Smooth muscle cell (in vitro differentiated cells): Measurements from ENCODE around the gene CMTM4. TPM values are rescaled to one million over a fixed set of nuclear protein-coding genes. Genes with fewer than 3 reads are reported as not detected.
"Not testable (repeated sequence)": the region's sequence is repeated elsewhere in the genome, so short reads cannot be mapped to it uniquely, and the experiment has no call there.

Experiments used
- DNase-seq: peaks from one replicate; lab custom pipeline; 2025; ENCODE audit not compliant: unreplicated experiment; lab: John Stamatoyannopoulos, UW
- H2AFZ ChIP-seq: fragments of 200-600 bp; sonication (generic); 2 replicates; pipeline ENCODE4 v1.6.0; 2016; ENCODE audit warnings: antibody characterized with exemption, low read depth, mild to moderate bottlenecking
- H3F3A ChIP-seq: fragments of 200-600 bp; sonication (generic); 2 replicates; pipeline ENCODE4 v1.6.0; 2017; ENCODE audit warnings: antibody characterized with exemption, low read depth
- H3K27ac ChIP-seq: fragments of 200-600 bp; sonication (generic); 2 replicates; pipeline ENCODE4 v1.5.1; 2016; ENCODE audit warnings: low read depth, mild to moderate bottlenecking
- H3K27me3 ChIP-seq: fragments of 200-600 bp; sonication (generic); 2 replicates; pipeline ENCODE4 v1.6.1; 2016; ENCODE audit warnings: low read depth, mild to moderate bottlenecking
- H3K36me3 ChIP-seq: fragments of 200-600 bp; sonication (generic); 2 replicates; pipeline ENCODE4 v1.5.1; 2016; ENCODE audit warnings: low read depth
- H3K4me1 ChIP-seq: fragments of 200-600 bp; sonication (generic); 2 replicates; pipeline ENCODE4 v1.5.1; 2016; ENCODE audit warnings: low read depth
- H3K4me2 ChIP-seq: fragments of 200-600 bp; sonication (generic); 2 replicates; pipeline ENCODE4 v1.6.0; 2016; ENCODE audit warnings: mild to moderate bottlenecking
- H3K4me3 ChIP-seq: fragments of 200-600 bp; sonication (generic); 2 replicates; pipeline ENCODE4 v1.5.1; 2016; ENCODE audit warnings: mild to moderate bottlenecking
- H3K79me2 ChIP-seq: fragments of 200-600 bp; sonication (generic); 2 replicates; pipeline ENCODE4 v1.6.0; 2016; ENCODE audit warnings: low read depth, mild to moderate bottlenecking
- H3K9ac ChIP-seq: fragments of 200-600 bp; sonication (generic); 2 replicates; pipeline ENCODE4 v1.6.0; 2016; ENCODE audit warnings: low read depth
- H3K9me3 ChIP-seq: fragments of 200-600 bp; sonication (generic); replicated peaks from 2 replicates; pipeline ENCODE4 v1.5.1; 2016; ENCODE audit warnings: low read depth
- H4K20me1 ChIP-seq: fragments of 200-600 bp; sonication (generic); 2 replicates; pipeline ENCODE4 v1.6.0; 2016; ENCODE audit warnings: low read depth
- WGBS: methylation state at CpG from one replicate; pipeline ENCODE4 v1.1.7; 2016; ENCODE audit warnings: low lambda C conversion rate; 5-methylcytosine and 5-hydroxymethylcytosine counted together
- polyA plus RNA-seq: library from polyadenylated mRNA; unstranded; fragments of >200 nt; fragmentation: Nextera tagmentation; extraction: Ambion mirVana; gene quantifications from 2 replicates; pipeline ENCODE4 v1.2.1, GENCODE V29; 2016
- total RNA-seq: library from RNA; depleted of rRNA; stranded (reverse); fragments of >200 nt; gene quantifications from 2 replicates; pipeline ENCODE4 v1.2.3, GENCODE V29; 2014
- TF ChIP-seq, protein P1 (sequence below): fragments of 200-600 bp; sonication (generic); IDR thresholded peaks from 2 replicates; pipeline ENCODE4 v1.5.1; 2017; ENCODE audit warnings: borderline replicate concordance, mild to moderate bottlenecking, antibody characterized with exemption; ENCODE audit not compliant: insufficient read depth, poor library complexity, severe bottlenecking

CMTM4 gene
- total and polyA plus RNA-seq, 2 experiments from 2014 or later: 7.2 to 25.2 TPM

DNA sequence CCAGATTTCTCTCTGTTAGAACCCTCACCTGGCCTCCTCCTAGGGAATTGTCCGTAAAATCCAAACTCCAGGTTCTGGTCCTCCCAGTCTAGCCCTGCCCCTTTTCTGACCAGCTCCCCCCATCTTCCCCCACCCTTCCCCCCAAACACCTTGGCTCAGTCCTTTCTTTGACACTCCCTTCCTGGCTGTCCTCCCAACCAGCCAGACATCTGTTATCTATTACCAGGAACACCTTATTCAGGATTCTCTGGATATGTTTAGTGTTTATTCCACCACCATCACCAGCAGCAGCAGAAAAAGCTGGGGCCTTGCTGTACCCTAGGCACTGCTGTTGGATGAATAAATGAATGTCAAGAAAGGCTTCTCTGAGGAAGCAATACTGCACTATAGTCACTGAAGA is 96.1 kb downstream of the CMTM4 start:
- Histone ChIP-seq H3K36me3 (no peaks in the 10 kb centered on the region), H4K20me1 (no peaks in the 10 kb centered on the region), H3K27me3 (no peaks in the 10 kb centered on the region), H3K27ac (no peak overlapping the region), H2AFZ (no peak overlapping the region), H3K4me3 (no peak overlapping the region), H3K79me2 (peaks cover 8% of the 10 kb centered on the region), H3F3A (no peaks in the 10 kb centered on the region), H3K9ac (no peak overlapping the region), H3K9me3 (no peaks in the 10 kb centered on the region), H3K4me2 (no peak overlapping the region), H3K4me1 (no peaks in the 10 kb centered on the region)
- no peak for DNase-seq
- TF ChIP-seq, protein P1, sequence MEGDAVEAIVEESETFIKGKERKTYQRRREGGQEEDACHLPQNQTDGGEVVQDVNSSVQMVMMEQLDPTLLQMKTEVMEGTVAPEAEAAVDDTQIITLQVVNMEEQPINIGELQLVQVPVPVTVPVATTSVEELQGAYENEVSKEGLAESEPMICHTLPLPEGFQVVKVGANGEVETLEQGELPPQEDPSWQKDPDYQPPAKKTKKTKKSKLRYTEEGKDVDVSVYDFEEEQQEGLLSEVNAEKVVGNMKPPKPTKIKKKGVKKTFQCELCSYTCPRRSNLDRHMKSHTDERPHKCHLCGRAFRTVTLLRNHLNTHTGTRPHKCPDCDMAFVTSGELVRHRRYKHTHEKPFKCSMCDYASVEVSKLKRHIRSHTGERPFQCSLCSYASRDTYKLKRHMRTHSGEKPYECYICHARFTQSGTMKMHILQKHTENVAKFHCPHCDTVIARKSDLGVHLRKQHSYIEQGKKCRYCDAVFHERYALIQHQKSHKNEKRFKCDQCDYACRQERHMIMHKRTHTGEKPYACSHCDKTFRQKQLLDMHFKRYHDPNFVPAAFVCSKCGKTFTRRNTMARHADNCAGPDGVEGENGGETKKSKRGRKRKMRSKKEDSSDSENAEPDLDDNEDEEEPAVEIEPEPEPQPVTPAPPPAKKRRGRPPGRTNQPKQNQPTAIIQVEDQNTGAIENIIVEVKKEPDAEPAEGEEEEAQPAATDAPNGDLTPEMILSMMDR: no peak
- 100% methylated on average over 1 of the region's 1 CpG for WGBS

DNA sequence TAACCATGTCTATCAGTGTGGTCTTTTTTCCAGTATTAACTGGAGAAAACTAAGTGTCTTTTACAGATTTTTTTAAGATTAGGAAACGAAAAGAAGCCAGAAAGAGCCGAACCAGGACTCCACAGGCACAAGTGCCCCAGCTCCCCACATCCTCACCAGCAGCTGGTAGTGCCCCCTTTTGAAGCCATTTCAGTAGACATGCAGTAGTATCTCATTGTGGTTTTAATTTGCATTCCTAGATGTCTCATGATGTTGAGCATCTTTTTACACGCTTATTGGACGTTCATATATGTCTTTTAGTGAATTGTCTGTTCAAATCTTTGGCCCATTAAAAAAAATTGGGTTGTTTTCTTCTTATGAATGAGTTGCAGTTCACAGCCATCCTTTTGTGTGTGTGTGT is 96.8 kb downstream of the CMTM4 start:
- no peak overlapping the region for H3K4me2 ChIP-seq
- no peak for DNase-seq
- H3F3A ChIP-seq: no peaks in the 10 kb centered on the region
- no peaks in the 10 kb centered on the region for H3K4me1 ChIP-seq
- WGBS: 87% methylated on average over 4 of the region's 4 CpGs
- no peak overlapping the region for H2AFZ ChIP-seq
- no peak overlapping the region for H3K9ac ChIP-seq
- TF ChIP-seq, protein P1: no peak
- H3K27me3 ChIP-seq: no peaks in the 10 kb centered on the region
- no peaks in the 10 kb centered on the region for H3K9me3 ChIP-seq
- no peak overlapping the region for H3K4me3 ChIP-seq
- no peaks in the 10 kb centered on the region for H3K36me3 ChIP-seq
- no peaks in the 10 kb centered on the region for H4K20me1 ChIP-seq
- H3K27ac ChIP-seq: no peak overlapping the region
- peaks cover under 1% of the 10 kb centered on the region for H3K79me2 ChIP-seq

DNA sequence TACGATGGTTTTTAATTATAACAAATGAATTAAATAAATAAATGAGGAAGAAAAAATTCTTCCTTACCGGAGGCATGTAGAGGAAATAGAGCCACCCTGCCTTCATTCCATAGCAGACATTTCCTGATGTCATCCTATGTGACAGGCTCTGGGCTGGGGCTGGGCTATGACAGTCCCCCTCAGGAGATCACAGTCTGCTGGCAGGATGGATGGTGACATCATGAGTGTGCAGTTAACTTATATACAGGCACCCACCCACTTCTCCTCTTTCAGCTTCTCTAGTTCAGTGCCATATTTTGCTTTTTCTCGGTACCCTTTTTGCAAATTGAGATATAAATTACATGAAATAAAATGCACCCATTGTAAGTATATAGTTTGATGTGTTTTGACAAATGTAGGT is 98.4 kb downstream of the CMTM4 start:
- Histone ChIP-seq H4K20me1 (no peaks in the 10 kb centered on the region), H3K4me3 (no peak overlapping the region), H3K79me2 (no peaks in the 10 kb centered on the region), H3K4me2 (no peak overlapping the region), H3K27ac (no peak overlapping the region), H3K9me3 (no peaks in the 10 kb centered on the region), H3K9ac (no peak overlapping the region), H3F3A (no peaks in the 10 kb centered on the region), H3K27me3 (no peaks in the 10 kb centered on the region), H3K4me1 (no peaks in the 10 kb centered on the region), H3K36me3 (no peaks in the 10 kb centered on the region), H2AFZ (no peak overlapping the region)
- WGBS: 86% methylated on average over 3 of the region's 3 CpGs
- TF ChIP-seq, protein P1: no peak
- DNase-seq: no peak

DNA sequence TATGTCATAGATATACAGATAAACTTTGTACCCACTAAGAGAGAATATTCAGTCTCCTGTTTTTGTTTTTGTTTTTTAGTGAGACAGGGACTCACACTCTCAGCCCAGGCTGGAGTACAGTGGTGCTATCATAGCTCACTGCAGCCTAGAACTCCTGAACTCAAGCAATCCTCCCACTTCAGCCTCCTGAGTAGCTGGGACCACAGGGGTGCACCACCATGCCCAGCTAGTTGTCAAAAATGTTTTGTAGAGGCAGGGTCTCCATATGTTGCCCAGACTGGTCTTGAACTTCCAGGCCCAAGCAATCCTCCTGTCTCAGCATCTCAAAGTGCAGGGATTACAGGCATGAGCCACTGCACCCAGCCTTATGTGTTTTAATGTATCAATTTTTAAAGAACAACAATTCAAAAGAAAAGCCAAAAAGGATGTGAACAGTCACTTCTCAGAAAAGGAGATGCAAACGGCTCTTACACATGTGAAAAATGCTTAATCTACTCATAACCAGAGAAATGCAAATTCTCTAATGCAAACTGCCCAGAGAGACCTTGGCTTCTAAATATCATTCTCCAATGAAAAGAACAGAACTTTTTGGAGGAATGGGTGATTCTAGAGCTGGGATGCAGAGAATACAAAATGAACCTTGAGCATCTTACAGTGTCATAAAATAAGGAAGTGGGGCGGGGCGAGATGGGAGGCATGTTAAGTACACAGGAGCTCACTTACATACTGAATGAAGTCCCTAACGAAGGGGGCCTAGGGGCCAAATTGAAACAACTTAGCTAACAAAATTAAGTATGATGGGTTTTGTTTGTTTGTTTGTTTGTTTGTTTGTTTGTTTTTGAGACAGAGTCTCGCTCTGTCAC is 99.3 kb downstream of the CMTM4 start:
- H3K9me3 ChIP-seq: no peaks in the 10 kb centered on the region
- H3K27me3 ChIP-seq: no peaks in the 10 kb centered on the region
- no peak overlapping the region for H3K27ac ChIP-seq
- no peaks in the 10 kb centered on the region for H3K4me1 ChIP-seq
- H4K20me1 ChIP-seq: no peaks in the 10 kb centered on the region
- H3K4me3 ChIP-seq: no peak overlapping the region
- TF ChIP-seq, protein P1: no peak
- no peaks in the 10 kb centered on the region for H3K36me3 ChIP-seq
- H3F3A ChIP-seq: no peaks in the 10 kb centered on the region
- no peaks in the 10 kb centered on the region for H3K79me2 ChIP-seq
- no peak overlapping the region for H3K9ac ChIP-seq
- WGBS: 88% methylated on average over 5 of the region's 5 CpGs
- no peak for DNase-seq
- H2AFZ ChIP-seq: no peak overlapping the region
- H3K4me2 ChIP-seq: no peak overlapping the region

DNA sequence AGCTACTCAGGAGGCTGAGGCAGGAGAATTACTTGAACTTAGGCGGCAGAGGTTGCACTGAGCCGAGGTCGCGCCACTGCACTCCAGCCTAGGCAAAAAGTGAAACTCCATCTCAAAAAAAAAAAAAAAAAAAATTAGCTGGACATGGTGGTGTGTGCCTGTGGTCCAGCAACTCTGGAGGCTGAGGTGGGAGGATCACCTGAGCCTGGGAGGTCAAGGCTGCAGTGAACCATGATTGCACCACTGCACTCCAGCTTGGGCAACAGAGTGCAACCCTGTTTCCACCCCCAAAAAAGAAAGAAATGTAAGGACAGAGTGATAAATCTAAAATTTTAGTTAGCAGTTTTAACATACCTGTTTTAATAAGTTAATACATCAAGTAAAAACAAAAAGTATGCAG is 100.0 kb downstream of the CMTM4 start:
- 98% methylated on average over 4 of the region's 4 CpGs for WGBS
- H3K36me3 ChIP-seq, H3K9ac ChIP-seq, H3K9me3 ChIP-seq, H3K27me3 ChIP-seq, H3K4me1 ChIP-seq, H3K27ac ChIP-seq, H3K4me3 ChIP-seq, H3F3A ChIP-seq, H2AFZ ChIP-seq, H3K79me2 ChIP-seq, H4K20me1 ChIP-seq, DNase-seq, H3K4me2 ChIP-seq: not testable (repeated sequence)
